HG03575 (cell line): ENCODE data around the gene CTTN.
"Not testable (repeated sequence)": the region's sequence is repeated elsewhere in the genome, so short reads cannot be mapped to it uniquely, and the experiment has no call there.

ENCODE experiments used
- ATAC-seq: cut with Tn5 transposase; IDR thresholded peaks from one replicate; pipeline ENCODE4 v1.9.1; 2021; ENCODE audit not compliant: unreplicated experiment, insufficient number of reproducible peaks, low FRiP score; ENCODE audit errors: extremely low read depth

Gene CTTN

GRCh38 chr11:70435765-70436500, 37.6 kb downstream of the CTTN start:
- no peak for ATAC-seq

DNA sequence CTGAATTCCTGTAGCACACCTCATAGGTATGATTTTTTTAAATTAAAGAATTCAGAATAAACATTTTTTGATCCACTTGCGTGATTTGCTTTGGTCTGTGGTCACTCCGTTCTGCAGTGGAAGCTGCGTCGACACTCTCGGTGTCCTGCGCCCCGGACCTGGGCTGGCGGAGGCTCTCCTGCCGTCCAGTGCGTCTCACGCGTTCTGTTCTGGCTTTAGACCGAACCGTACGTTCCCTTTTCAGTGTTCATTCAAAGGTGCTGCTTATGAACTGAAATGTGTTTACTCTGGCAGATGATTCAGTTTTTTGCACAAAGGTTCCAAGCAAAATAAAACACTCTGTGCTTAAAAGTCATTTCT, 38.2 kb downstream of the CTTN start:
- no peak for ATAC-seq

DNA sequence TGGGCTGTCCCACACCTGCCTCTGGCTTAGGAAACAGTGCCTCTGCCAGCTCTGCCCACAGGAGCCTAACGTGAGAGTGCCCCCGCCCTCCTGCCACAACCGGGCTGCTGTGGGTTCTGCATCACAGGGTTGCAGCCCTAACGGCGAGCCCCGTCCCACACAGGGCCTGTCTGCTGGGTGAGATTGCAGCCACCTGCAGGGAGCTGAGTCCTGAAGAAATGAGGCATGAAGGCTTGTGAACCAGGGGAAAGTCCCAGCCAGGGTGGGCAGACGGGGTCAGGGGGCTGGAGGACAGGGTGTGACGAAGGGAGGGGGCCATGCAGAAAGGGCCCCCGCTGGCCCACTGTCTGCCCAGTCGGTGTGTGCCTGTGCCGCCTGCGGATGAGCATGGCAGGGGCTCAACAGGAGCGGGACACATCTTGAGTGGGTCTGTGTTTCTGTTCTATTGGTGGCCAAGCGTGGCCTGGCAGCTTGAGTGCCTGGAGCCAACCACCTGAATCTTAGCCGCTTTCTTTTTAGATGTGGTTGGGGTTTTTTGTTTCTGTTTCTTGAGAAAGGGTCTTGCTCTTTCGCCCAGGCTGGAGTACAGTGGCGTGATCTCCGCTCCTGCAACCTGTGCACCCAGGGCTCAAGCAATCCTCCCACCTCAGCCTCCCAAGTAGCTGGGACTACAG, 38.9 kb downstream of the CTTN start:
- no peak for ATAC-seq

DNA sequence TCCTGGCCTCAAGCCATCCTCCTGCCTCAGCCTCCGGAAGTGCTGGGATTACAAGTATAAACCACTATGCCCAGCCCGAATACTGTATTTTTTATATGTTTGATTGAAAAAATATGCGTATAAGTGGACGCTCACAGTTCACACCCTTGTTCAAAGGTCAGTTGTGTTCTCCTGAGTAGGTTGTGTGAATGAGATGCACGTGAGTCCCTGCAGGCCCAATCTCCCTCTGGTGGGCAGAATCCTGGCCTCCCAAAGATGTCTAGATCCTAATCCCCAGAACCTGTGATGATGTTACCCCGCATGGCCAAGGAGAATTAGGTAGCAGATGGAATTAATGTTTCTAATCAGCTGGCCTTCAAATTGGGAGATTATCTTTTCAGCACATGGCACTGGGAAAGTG, 41.9 kb downstream of the CTTN start:
- no peak for ATAC-seq

DNA sequence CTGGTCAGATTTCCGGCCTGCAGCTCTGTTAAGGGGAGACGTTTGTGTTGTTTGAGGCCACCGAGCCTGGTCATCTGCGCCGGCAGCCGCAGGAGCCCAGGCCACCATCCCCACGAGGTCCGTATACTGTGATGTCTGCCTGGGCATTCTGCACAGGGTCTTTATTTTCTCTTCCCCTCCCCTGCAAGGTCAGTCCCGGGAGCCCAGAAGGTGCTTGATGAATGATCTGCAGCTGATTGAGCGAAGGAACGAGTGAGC, 45.4 kb downstream of the CTTN start:
- ATAC-seq = no peak

GRCh38 chr11:70445091-70445490, 46.8 kb downstream of the CTTN start:
- ATAC-seq = no peak

GRCh38 chr11:70445605-70446004, 47.3 kb downstream of the CTTN start:
- no peak for ATAC-seq

DNA sequence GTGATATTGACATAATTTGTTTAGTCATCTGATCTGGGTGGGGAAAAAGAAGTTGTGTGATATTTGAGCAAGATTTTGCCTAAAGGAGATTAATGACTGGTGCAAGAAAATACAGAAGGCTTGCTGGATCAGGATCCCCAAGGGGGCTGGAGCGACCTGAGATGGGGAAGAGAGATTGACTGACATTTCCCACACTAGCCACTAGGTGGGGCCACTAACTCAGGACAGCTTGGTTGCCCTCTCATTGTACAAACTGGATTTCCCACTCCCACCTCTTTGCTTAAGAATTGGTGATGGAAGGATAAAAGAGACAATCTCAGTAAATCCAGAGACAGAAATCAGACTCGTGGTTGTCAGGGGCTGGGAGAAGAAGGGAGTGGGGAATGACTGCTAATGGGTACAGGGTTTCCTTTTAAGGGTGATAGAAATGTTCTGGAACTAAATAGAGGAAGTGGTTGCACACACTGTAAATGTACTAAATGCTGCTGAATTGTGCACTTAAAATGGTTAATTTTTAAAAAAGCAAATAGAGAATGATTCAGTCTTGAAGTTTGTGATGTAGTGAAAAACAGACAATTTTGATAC, 50.7 kb downstream of the CTTN start:
- no peak for ATAC-seq

GRCh38 chr11:70454197-70454767, 56.0 kb downstream of the CTTN start:
- ATAC-seq = no peak

DNA sequence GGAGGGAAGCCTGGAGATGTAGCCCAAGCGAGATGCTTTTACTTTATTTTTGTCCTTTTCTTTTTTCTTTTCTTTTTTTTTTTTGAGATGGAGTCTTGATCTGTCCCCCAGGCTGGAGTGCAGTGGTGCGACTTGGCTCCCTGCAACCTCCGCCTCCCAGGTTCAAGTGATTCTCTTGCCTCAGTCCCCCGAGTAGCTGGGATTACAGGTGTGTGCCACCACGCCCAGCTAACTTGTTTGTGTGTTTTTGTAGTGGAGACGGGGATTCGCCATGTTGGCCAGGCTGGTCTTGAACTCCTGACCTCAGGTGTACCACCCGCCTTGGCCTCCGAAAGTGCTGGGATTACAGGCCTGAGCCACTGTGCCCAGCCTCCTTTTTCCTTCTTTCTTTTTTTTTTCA, 56.5 kb downstream of the CTTN start:
- ATAC-seq = not testable (repeated sequence)

- ATAC-seq = no peak
Measured at GRCh38 chr11:70455354-70455753, 57.0 kb downstream of the CTTN start.

- no peak for ATAC-seq
Measured at GRCh38 chr11:70456921-70457532, 58.7 kb downstream of the CTTN start.

DNA sequence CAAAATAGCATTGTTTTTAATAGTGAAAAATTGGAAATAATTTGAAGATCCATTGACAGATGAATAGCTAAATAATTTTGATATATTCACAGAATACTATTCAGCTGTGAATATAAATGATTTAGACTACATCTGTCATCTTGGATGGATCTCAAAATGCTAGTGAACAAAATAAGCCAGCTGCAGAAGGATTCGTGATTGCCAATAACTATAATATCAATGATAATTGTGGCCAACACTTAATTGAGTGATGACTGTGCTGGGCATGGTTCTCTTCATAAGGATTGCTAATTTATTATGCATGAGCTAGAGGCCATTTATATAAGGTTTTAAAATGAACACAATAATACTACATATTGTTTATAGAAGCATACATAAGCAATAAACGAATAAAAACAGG, 60.4 kb downstream of the CTTN start:
- no peak for ATAC-seq

DNA sequence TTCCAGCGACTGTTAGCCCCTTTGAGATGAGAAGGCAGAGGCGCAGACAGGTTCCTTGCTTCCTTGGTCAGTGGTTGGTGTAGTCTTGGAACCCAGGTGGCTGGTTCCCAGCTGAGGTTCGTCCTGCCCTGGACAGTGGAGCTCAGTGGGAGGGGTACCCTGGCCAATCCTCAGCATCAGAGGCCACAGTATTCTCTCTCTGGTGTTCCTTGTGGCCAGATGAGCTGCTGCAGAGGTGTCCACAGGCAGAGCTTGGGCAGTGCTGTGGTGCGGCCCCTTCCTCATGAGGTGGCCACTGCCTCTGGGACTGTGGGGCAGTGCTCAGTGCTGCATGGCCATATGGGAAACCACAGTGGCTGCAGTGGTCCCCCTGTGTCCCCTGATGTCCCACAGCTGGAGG, 61.8 kb downstream of the CTTN start:
- ATAC-seq = no peak

GRCh38 chr11:70460964-70461363, 62.6 kb downstream of the CTTN start:
- ATAC-seq = no peak

- no peak for ATAC-seq
Measured at GRCh38 chr11:70462818-70463477, 64.6 kb downstream of the CTTN start.

GRCh38 chr11:70463478-70464255, 65.3 kb downstream of the CTTN start:
- no peak for ATAC-seq

DNA sequence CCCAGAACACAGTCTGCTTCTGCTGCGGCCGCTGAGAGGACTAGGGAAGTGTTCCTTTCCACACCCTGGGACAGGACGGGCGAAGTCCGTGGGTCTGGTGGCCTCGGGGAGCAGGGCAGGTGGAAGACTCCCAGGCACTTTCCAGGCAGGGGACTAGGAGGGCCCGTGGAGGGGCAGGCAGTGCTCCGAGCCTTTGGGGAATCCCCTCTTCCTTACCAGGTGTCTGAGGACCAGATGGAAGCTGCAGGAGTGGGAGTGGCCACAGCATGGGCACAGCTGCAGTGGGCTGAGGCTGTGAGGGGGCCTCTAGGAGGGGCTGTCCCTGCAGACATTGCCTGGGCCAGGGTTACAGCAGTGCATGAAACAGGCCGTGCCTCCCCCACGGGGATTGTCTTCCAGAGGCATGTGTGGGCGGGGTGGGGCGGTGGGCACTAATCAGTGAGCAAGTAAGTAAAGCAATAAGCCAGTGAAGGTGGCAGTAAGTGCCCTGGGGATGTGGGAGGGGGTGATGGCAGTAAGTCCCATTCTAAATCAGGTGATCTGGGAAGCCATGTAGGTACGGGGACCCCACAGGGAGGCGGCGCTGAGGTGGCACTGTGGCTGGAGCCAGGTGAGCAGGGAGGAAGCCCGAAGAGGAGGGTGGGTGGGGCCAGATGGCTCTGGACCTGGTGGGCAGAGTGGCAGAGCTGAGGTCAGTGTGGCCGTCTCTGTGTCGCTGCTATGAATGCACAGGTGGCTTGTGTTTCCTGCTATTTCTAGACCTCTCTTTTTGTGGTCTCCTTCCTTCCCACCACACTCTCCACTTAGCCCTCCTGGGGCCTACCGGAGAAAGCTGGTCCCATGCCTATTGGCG, 66.4 kb downstream of the CTTN start:
- ATAC-seq = no peak
